AG20443 (cell line): ENCODE data around the gene SRD5A3.

Source experiments
- DNase-seq: peaks from one replicate; pipeline ENCODE4 v3.0.0; 2012; ENCODE audit warnings: low spot score, mixed read lengths

The SRD5A3 gene

DNA sequence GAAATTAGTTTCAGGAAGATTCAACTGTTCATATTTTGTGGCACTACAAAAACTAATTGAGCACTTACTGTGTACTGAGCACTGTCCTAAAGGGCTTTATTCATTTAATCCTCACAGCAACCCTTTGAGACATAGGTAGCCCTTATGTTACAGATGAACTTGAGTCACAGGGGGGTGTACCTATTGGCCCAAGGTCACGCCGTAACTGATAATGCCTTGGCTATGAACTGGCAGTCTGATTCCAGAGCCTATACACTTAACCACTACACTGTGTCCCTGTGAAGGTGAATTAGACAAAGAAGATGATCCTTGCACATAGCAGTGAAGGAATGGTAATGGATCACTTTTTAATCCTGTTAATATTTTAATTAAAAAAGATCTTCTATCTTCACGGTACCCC is 61.7 kb downstream of the SRD5A3 start:
- DNase-seq, result no peak

GRCh38 chr4:55409468-55410171 is 63.6 kb downstream of the SRD5A3 start:
- peak; percentile 14 for DNase-seq

GRCh38 chr4:55410431-55410830 is 64.4 kb downstream of the SRD5A3 start:
- no peak for DNase-seq

- DNase-seq, result no peak
Observed at GRCh38 chr4:55411621-55412020, 65.6 kb downstream of the SRD5A3 start.

DNA sequence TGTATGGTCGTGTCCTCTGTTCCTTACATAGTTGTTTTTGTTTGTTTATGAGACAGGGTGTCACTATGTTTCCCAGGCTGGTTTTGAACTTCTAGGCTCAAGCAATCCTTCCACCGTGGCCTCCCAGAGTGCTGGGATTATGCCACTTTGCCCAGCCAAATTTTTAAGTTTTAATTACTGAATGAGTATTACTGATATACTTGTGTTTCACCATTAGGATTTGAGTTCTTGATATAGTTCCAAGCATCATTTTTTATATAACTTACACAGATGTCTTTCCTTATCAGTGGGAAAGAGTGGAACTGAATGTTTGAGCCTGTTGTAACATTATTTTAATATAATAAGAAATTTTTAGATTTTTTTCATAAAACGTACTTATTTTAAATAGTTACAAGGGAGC is 70.1 kb downstream of the SRD5A3 start:
- DNase-seq, result no peak
